Rectal smooth muscle tissue (tissue), 1 donor: ENCODE measurements around the gene SRGAP2B.
"Not testable (repeated sequence)": the region's sequence is repeated elsewhere in the genome, so short reads cannot be mapped to it uniquely, and the experiment has no call there.

Experiments
- H3K27ac ChIP-seq: one replicate; pipeline ENCODE4 v1.7.0; 2013; ENCODE audit warnings: low read depth, low read length, inconsistent platforms
- H3K27me3 ChIP-seq: one replicate; pipeline ENCODE4 v1.7.0; 2013; ENCODE audit warnings: low read length; ENCODE audit not compliant: control insufficient read depth, insufficient read depth
- H3K36me3 ChIP-seq: one replicate; pipeline ENCODE4 v1.7.0; 2013; ENCODE audit warnings: low read length; ENCODE audit not compliant: control insufficient read depth, insufficient read depth
- H3K4me1 ChIP-seq: one replicate; pipeline ENCODE4 v1.7.0; 2013; ENCODE audit warnings: low read length; ENCODE audit not compliant: control insufficient read depth, insufficient read depth
- H3K4me3 ChIP-seq: one replicate; pipeline ENCODE4 v1.7.0; 2013; ENCODE audit warnings: low read length
- H3K9ac ChIP-seq: one replicate; pipeline ENCODE4 v1.7.0; 2013; ENCODE audit warnings: low read length

The SRGAP2B gene

DNA sequence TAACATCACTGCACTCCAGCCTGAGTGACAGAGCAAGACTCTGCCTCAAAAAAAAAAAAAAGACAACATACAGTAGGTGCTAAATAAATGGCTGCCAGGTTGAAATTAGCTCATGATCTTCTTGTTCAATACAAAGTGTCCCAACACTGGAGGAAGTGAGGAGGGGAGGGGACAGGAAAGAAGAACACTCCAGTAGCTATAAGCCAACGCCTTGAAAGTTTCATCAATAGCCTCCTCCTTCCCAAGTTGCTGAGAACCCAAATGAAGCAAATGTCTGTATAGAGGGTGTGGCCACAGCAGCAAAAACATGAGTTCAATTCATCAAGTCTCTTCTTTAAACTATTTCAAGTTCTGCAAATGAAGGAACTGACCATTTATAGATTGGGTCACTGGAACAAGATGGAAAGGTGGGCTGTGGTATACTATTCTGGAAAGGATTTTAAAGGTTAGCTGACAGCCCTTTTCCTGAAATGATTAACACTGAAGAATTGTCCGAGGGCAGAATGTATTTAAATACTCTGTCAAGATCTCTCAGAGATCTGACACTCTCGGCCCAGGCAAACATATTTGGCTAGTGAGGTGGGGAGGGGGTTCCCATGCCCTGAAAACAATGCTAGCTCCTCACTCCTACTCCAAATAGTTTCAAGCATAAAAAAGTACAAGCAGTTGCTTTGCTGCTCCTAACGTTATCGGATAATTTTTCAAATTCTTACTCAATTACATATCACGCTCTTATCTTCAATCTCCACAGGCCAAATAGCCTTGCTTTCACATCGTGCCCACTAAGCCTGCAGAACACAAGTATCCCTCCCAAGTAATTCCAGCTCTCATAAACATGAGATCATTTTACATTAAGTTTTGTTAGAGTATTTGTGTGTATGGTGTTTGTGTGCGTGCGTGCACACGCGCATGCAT is 17.0 kb downstream of the SRGAP2B start:
- not testable (repeated sequence) for H3K9ac ChIP-seq, H3K36me3 ChIP-seq, H3K4me3 ChIP-seq, H3K27me3 ChIP-seq, H3K4me1 ChIP-seq, H3K27ac ChIP-seq

DNA sequence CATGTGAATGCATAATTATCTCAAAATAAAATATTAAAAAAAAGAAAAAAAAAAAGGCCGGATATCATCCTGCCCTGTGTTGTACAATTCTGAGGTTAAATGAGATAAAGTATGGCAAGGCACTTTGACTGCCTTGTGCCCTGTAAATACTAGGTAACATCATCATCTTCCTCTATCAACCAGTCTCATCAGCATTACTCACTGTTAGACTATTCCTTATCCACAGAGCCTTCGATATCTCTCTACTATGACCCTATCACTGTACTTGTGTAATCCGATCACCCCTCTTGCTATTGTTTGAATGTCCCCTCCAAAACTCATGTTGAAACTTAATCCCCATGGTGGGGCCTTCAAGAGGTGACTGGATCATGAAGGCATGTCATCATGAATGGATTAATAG is 18.3 kb downstream of the SRGAP2B start:
- not testable (repeated sequence) for H3K4me3 ChIP-seq, H3K9ac ChIP-seq, H3K4me1 ChIP-seq, H3K27me3 ChIP-seq, H3K27ac ChIP-seq, H3K36me3 ChIP-seq

DNA sequence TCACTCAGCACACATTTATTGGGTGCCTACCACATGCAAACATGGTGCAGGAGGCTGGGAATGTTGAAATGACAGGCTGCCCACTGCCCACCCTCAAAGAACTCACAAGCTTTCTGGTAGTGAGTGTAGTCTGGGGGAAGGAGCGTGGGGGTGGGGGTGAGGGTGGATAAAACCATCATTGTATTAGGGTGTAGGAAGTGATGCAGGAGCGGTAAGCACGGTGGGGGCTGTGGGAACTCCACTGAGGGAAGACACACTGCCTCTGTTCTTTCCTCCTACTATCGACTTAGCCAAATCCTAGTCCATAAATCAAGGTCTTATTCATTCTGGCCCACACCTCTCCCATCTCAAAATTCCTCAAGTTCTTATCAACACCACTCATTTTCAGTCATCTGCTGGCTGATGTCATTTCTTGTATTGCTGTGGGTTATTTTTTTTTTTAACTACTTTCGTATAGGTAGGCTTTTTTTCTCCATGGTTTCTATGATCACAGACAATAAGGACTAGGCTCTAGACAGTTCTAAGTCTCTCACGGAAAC is 21.0 kb downstream of the SRGAP2B start:
- not testable (repeated sequence) for H3K27ac ChIP-seq, H3K4me1 ChIP-seq, H3K4me3 ChIP-seq, H3K36me3 ChIP-seq, H3K27me3 ChIP-seq, H3K9ac ChIP-seq

DNA sequence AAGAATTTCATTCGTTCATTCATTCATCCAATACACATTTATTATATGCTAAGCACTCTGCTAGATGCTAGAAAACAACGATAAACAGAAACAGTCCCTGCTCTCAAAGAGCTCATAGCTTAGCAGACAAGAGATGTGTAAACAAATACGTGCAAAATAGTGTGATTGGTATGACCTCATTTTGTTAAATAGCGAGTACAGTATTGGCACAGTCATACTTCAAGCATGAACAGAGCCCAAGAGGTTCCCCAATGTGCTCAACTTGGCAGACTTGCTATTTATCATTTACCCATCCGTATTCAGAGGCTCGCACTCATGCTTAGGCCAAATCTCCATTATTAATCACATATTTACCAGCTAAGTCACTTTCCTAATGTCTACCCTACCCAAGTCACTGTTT is 23.6 kb downstream of the SRGAP2B start:
- not testable (repeated sequence) for H3K36me3 ChIP-seq, H3K4me1 ChIP-seq, H3K9ac ChIP-seq, H3K27ac ChIP-seq, H3K27me3 ChIP-seq, H3K4me3 ChIP-seq

DNA sequence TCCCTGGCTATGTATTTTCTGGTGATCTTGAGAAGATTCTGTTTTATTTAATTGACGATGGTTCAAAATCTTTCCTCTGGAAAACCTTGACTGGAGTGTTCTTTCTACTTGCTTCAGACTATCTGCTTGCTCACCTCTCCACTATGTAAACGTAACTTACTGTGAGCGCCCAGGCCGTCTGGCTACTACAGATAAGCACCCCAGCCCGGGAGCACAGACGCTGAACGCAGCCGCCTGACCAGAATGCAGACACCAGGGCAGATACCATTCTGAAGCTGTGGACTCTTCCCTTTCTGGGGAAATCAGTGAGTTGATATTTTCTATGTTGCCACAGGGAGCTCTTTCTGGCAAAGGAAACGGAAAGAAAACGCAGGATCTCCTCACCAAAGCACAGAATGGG is 28.6 kb downstream of the SRGAP2B start:
- H3K27me3 ChIP-seq, H3K4me3 ChIP-seq, H3K4me1 ChIP-seq, H3K27ac ChIP-seq, H3K36me3 ChIP-seq, H3K9ac ChIP-seq: not testable (repeated sequence)

DNA sequence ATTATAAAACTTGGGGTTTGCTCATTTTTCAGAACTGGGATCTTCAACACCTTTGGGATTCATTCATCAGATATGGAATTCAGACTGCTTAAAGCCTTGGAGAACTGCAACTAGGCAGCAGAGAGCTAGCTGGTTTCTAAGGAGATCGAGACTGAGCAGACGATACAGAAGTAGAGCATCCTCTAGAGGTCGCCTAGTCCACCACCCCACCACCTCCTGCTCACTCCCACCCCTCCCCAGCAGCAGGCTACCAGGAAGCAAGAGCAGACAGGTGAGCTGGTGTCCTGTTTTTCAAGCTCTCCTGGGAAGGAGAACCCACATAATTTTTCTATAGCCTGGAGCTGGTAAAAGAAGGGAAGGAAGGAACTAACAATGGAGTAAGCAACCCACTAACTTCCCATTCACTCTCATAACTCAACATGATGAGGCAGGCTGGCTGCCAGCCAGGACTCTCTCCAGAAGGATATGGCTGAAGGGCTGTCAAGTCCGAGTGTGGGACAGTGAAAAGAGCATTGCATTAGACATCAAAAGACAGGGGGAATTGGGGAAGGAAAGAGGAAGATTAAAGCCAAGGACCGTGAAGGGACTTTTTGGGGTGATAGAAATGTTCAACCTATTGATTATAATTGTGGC is 29.8 kb downstream of the SRGAP2B start:
- H3K27me3 ChIP-seq, result not testable (repeated sequence)

DNA sequence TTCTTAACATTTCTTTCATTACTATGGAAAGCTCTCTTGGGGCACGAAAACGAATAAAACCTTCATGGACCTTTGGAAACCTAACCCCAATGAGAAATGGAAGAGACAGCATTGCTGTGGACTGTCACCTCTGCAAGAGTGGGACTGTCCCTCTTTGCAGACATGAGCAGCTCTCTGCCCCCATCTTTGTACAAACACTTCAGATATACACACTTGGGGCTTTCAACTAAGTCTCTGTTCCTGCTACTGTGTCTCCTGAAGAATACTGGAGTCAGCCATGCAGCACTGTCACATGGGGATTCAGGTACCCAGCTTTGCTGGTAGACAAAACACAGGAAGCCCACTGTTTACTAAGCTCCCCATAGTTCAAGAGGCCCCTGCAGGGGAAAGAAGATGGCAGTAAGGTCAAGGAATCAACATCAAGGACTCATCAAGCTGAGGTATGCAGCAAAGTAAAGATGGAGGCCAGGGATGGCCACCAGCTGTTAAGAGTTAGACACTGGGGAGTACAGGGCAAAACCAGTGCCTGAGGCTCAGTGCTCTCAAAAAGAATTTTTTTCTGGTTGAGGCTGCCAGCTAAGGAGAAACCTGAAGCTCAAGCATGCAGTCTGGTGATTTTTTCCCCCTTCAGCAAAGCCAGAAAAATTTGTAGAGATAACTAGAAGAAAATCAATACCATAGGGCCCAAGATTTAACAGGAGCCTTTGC is 31.0 kb downstream of the SRGAP2B start:
- H3K9ac ChIP-seq, H3K4me3 ChIP-seq, H3K27me3 ChIP-seq, H3K36me3 ChIP-seq, H3K27ac ChIP-seq, H3K4me1 ChIP-seq: not testable (repeated sequence)

More for the DNA sequence above, 29.8 kb downstream of the SRGAP2B start:
- H3K4me3 ChIP-seq, H3K27ac ChIP-seq, H3K4me1 ChIP-seq, H3K36me3 ChIP-seq, H3K9ac ChIP-seq: not testable (repeated sequence)

DNA sequence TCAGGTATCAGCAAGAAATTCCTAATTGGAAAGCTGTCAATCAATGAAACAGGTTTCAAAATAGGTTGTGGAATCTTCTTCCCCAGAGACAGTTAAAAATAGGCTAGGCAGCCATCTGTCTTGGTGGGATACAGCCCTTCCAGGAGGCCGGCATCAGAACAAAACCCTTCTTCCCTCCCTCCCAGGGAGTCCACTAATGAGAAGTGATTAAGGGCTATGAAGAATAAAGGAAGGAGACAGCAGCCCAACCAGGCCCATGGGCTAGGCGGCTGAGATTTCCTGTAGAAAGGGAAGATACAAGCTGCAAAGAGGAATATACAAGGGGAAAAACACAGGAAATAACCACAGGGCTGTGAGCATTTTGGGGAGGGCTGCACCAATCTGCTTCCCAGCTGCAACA is 31.8 kb downstream of the SRGAP2B start:
- H3K36me3 ChIP-seq, H3K9ac ChIP-seq, H3K27me3 ChIP-seq, H3K4me3 ChIP-seq, H3K27ac ChIP-seq, H3K4me1 ChIP-seq: not testable (repeated sequence)

DNA sequence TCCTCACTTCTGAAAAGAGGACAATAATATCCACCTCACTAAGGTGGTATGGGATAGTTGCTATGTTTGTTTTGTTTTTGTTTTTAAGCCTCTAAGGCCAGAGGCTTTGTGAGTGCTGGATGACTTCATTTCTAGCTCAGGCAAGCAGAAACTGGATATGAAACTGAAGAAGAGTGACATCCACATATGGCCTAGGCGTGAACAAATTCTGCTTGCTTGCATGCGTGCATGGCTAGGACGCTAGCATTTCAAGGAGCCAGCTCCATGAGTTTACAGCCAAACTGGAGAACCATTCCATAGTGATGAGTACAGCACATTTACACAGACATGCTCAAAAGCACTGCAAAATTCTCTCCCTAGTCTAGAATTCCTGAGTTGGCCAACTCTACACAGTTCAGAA is 36.9 kb downstream of the SRGAP2B start:
- not testable (repeated sequence) for H3K27ac ChIP-seq, H3K4me1 ChIP-seq, H3K27me3 ChIP-seq, H3K9ac ChIP-seq, H3K4me3 ChIP-seq, H3K36me3 ChIP-seq

DNA sequence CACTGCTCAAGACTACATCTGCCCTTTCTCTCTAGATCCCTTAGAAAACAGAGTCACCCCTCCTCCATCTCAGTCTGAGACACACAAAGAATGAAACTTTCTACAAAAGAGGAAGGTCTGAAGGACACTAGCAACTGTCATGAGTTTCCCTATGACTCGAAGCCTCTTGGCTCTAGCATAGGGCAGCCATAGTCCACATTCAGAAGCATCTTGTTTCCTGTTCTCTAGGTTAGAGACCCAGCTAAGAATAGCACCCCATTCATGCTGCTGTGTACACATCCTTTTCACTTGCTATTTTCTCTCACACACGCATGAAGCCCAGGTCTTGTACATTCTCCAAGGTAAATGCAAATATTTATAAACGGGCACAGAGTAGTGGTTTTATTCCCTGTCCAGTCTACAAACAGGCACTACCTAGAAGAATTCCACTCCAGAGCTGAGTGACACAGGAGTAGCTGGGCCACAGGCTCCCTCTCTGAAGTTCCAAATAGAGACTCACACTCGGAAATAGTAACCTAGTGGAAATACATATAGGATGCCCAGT is 39.8 kb downstream of the SRGAP2B start:
- H3K27ac ChIP-seq, H3K9ac ChIP-seq, H3K36me3 ChIP-seq, H3K27me3 ChIP-seq, H3K4me3 ChIP-seq, H3K4me1 ChIP-seq: not testable (repeated sequence)

DNA sequence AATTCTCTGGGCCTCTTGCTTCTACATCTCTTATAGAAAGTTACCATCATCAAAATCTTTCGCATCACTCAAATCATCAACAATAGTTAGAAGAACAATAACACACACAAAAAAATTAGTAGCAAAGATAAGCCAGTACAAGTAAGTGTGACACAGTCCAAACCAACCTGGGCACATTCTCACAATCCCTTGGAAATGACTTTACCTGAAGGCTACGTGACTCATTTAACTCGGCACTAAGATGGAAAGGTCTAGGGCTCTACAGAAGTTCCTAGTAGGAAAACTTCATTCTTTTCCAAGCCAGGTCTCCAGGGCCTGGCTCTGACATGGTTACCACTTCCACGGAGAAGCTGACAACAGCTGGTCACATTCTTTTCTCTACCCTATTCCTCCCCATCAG is 41.7 kb downstream of the SRGAP2B start:
- H3K27me3 ChIP-seq, H3K27ac ChIP-seq, H3K4me1 ChIP-seq, H3K36me3 ChIP-seq, H3K9ac ChIP-seq, H3K4me3 ChIP-seq: not testable (repeated sequence)

DNA sequence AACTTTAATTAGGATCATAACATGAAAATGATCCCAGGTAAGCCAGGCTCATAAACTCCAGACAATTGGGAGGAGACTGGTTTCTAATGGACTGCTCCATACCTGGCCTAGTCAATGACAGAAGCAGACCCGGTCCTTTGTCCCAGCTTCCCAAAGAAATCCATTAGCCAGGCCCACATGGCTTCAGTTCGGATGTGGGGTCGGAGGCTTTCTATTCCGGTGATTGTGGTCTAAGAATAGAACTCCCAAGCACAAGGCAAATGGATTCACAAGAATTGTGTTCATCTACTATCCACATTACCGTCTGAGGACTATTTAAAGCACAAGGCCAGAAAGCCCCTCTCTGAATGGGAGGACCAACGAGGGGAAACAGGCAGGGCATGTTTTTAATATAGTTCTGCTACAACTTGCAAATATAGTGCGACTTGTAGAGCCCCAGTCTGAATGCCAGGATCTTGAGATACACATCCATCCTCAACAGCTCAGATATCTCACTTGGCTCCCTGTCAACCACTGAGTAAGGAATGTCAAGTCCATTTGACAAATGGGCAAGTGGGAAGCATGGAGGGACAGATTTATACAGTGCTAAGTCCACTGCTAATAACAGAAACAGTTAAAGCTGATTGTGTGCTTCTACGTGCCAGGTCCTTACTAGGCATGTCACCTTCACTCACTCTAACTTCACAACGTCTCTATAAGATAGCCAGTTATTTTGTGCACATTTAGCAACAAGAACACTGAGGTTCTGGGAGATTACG is 42.9 kb downstream of the SRGAP2B start:
- not testable (repeated sequence) for H3K27ac ChIP-seq, H3K9ac ChIP-seq, H3K4me3 ChIP-seq, H3K27me3 ChIP-seq, H3K4me1 ChIP-seq, H3K36me3 ChIP-seq
